Daoy (cell line): ENCODE measurements around the gene BMAL1. TPM values are rescaled to one million over a fixed set of nuclear protein-coding genes. Genes with fewer than 3 reads are reported as not detected.

ENCODE experiments used
- total RNA-seq: library from RNA; depleted of rRNA; stranded (reverse); fragments of >200 nt; shearing (Covaris generic); gene quantifications from 2 replicates; pipeline ENCODE4 v1.2.3, GENCODE V29; 2014; rRNA removed

BMAL1 gene
- total RNA-seq, 1 experiment from 2014 or later: 29.8 TPM

Other genes with a start within 250 kb of the BMAL1 start
- gene BTBD10, start 185.4 kb downstream of the BMAL1 start, total RNA-seq: 62.2 and 68.4 TPM in 2 replicates
- not detected in 2 replicates for gene PTH, start 218.2 kb downstream of the BMAL1 start, total RNA-seq